Measurements from ENCODE around the gene PGP. TPM values are rescaled to one million over a fixed set of nuclear protein-coding genes. Genes with fewer than 3 reads are reported as not detected.
"Not testable (repeated sequence)": the region's sequence is repeated elsewhere in the genome, so short reads cannot be mapped to it uniquely, and the experiment has no call there.

PGP gene
- polyA plus RNA-seq, 1 donor from 2014 or later: 6.4 TPM

GRCh38 chr16:2204416-2205103 lies 10.1 kb downstream of the PGP start:
- Mint-ChIP-seq H3K27me3 (peaks cover 3% of the 10 kb centered on the region), H3K4me3 (peak overlapping the region; percentile 67 to 95 (median 78)), H3K4me1 (peaks cover 6 to 15% (median 9%) of the 10 kb centered on the region in 3 donors), H3K36me3 (peaks cover 4% of the 10 kb centered on the region), H3K27ac (peak overlapping the region; percentile 27 to 95 (median 49)), H3K9me3 (no peaks in the 10 kb centered on the region)

GRCh38 chr16:2203119-2203688 lies 11.4 kb downstream of the PGP start:
- H3K9me3 Mint-ChIP-seq, H3K36me3 Mint-ChIP-seq, H3K27me3 Mint-ChIP-seq: not testable (repeated sequence)
- Mint-ChIP-seq H3K27ac (peak overlapping the region in 2 of 3 donors; percentile 82 to 95), H3K4me3 (peak overlapping the region in 3 of 4 donors; percentile 28 to 89 (median 72)), H3K4me1 (peaks cover 6 to 15% (median 9%) of the 10 kb centered on the region in 3 donors)

- Mint-ChIP-seq H3K36me3 (peaks cover 4% of the 10 kb centered on the region), H3K4me1 (peaks cover 0 to 5% (median 4%) of the 10 kb centered on the region in 3 donors), H3K27ac (peak overlapping the region in 1 of 3 donors; percentile 39), H3K4me3 (no peak overlapping the region), H3K9me3 (no peaks in the 10 kb centered on the region), H3K27me3 (peaks cover 17% of the 10 kb centered on the region)
Observed at GRCh38 chr16:2200313-2200712, 14.3 kb downstream of the PGP start.

- Mint-ChIP-seq H3K27me3 (peaks cover 24% of the 10 kb centered on the region), H3K4me1 (peaks cover 0 to 7% (median 7%) of the 10 kb centered on the region in 3 donors), H3K36me3 (peaks cover 4% of the 10 kb centered on the region), H3K4me3 (no peak overlapping the region), H3K27ac (no peak overlapping the region), H3K9me3 (no peaks in the 10 kb centered on the region)
Observed at GRCh38 chr16:2199621-2200139, 15.0 kb downstream of the PGP start.

GRCh38 chr16:2199095-2199494 lies 15.5 kb downstream of the PGP start:
- H3K9me3 Mint-ChIP-seq: no peaks in the 10 kb centered on the region
- no peak overlapping the region for H3K4me3 Mint-ChIP-seq
- no peak overlapping the region for H3K27ac Mint-ChIP-seq
- H3K36me3 Mint-ChIP-seq: peaks cover 4% of the 10 kb centered on the region
- H3K27me3 Mint-ChIP-seq: peaks cover 27% of the 10 kb centered on the region
- H3K4me1 Mint-ChIP-seq: peaks cover 0 to 4% (median 3%) of the 10 kb centered on the region in 3 donors

- peaks cover 4% of the 10 kb centered on the region for H3K36me3 Mint-ChIP-seq
- peaks cover 29% of the 10 kb centered on the region for H3K27me3 Mint-ChIP-seq
Observed at GRCh38 chr16:2198283-2198682, 16.4 kb downstream of the PGP start.

GRCh38 chr16:2197765-2198164 lies 16.9 kb downstream of the PGP start:
- Mint-ChIP-seq H3K4me3 (peak overlapping the region in 2 of 4 donors; percentile 55 to 83), H3K9me3 (no peaks in the 10 kb centered on the region), H3K36me3 (peaks cover 4% of the 10 kb centered on the region), H3K4me1 (peaks cover 0 to 4% (median 3%) of the 10 kb centered on the region in 3 donors), H3K27me3 (peaks cover 29% of the 10 kb centered on the region), H3K27ac (no peak overlapping the region)

More at GRCh38 chr16:2198283-2198682, 16.4 kb downstream of the PGP start:
- Mint-ChIP-seq H3K4me1 (peaks cover 0 to 4% (median 3%) of the 10 kb centered on the region in 3 donors), H3K27ac (no peak overlapping the region), H3K9me3 (no peaks in the 10 kb centered on the region), H3K4me3 (peak overlapping the region in 1 of 4 donors; percentile 83)

- Mint-ChIP-seq H3K27me3 (peaks cover 32% of the 10 kb centered on the region), H3K36me3 (peaks cover 4% of the 10 kb centered on the region), H3K9me3 (no peaks in the 10 kb centered on the region), H3K4me1 (peaks cover 0 to 3% (median 3%) of the 10 kb centered on the region in 3 donors), H3K4me3 (peak overlapping the region in 2 of 4 donors; percentile 34 to 70), H3K27ac (no peak overlapping the region)
Observed at GRCh38 chr16:2196981-2197511, 17.6 kb downstream of the PGP start.

GRCh38 chr16:2196162-2196980 lies 18.3 kb downstream of the PGP start, which contains the start of gene CASKIN1:
Gene CASKIN1 (minus strand): TSS chr16:2196605. CDS start chr16:2196432, 173 bp downstream.
- H3K27ac Mint-ChIP-seq: no peak within 1 kb of the TSS
- H3K4me1 Mint-ChIP-seq: peaks cover 0 to 3% (median 3%) of the 10 kb centered on the region in 3 donors
- peak within 1 kb of the TSS in 3 of 4 donors; percentile 41 to 79 (median 70) for H3K4me3 Mint-ChIP-seq
- H3K36me3 Mint-ChIP-seq: peaks cover 1% of the 10 kb centered on the region
- no peaks in the 10 kb centered on the region for H3K9me3 Mint-ChIP-seq
- H3K27me3 Mint-ChIP-seq: peaks cover 32% of the 10 kb centered on the region

GRCh38 chr16:2195322-2196161 lies 19.1 kb downstream of the PGP start:
- peaks cover 0 to 3% (median 3%) of the 10 kb centered on the region in 3 donors for H3K4me1 Mint-ChIP-seq
- peaks cover 33% of the 10 kb centered on the region for H3K27me3 Mint-ChIP-seq
- peak overlapping the region; percentile 30 to 79 (median 42) for H3K4me3 Mint-ChIP-seq
- peak overlapping the region in 1 of 3 donors; percentile 30 for H3K27ac Mint-ChIP-seq
- H3K36me3 Mint-ChIP-seq: peaks cover 1% of the 10 kb centered on the region
- no peaks in the 10 kb centered on the region for H3K9me3 Mint-ChIP-seq

GRCh38 chr16:2194852-2195321 lies 19.8 kb downstream of the PGP start:
- peaks cover 31% of the 10 kb centered on the region for H3K27me3 Mint-ChIP-seq

GRCh38 chr16:2194166-2194834 lies 20.3 kb downstream of the PGP start:
- Mint-ChIP-seq H3K9me3 (no peaks in the 10 kb centered on the region), H3K27ac (peak overlapping the region in 1 of 3 donors; percentile 30)

More at GRCh38 chr16:2194852-2195321, 19.8 kb downstream of the PGP start:
- Mint-ChIP-seq H3K9me3 (no peaks in the 10 kb centered on the region), H3K4me1 (peaks cover 0 to 3% (median 3%) of the 10 kb centered on the region in 3 donors), H3K4me3 (peak overlapping the region; percentile 30 to 89 (median 51)), H3K27ac (peak overlapping the region in 1 of 3 donors; percentile 30), H3K36me3 (peaks cover 1% of the 10 kb centered on the region)

GRCh38 chr16:2191446-2191706 lies 23.3 kb downstream of the PGP start:
- Mint-ChIP-seq H3K4me1 (peaks cover 0 to 3% (median 3%) of the 10 kb centered on the region in 3 donors), H3K36me3 (peaks cover 1% of the 10 kb centered on the region), H3K27ac (no peak overlapping the region), H3K4me3 (no peak overlapping the region), H3K27me3 (peaks cover 18% of the 10 kb centered on the region), H3K9me3 (no peaks in the 10 kb centered on the region)

More at GRCh38 chr16:2194166-2194834, 20.3 kb downstream of the PGP start:
- Mint-ChIP-seq H3K36me3 (peaks cover 1% of the 10 kb centered on the region), H3K27me3 (peaks cover 31% of the 10 kb centered on the region), H3K4me3 (peak overlapping the region in 2 of 4 donors; percentile 30 to 89), H3K4me1 (peaks cover 0 to 3% (median 3%) of the 10 kb centered on the region in 3 donors)

Data from IgD-negative memory B cell (primary cell).